Osteoblast (primary cell): Measurements from ENCODE around the gene MFSD2B. TPM values are rescaled to one million over a fixed set of nuclear protein-coding genes. Genes with fewer than 3 reads are reported as not detected.
"Not testable (repeated sequence)": the region's sequence is repeated elsewhere in the genome, so short reads cannot be mapped to it uniquely, and the experiment has no call there.

Experiments used
- DNase-seq: peaks from one replicate; pipeline ENCODE4 v3.0.0; 2011; ENCODE audit warnings: low spot score, mixed read lengths; ENCODE audit not compliant: insufficient read length; ENCODE audit errors: missing footprints
- H2AFZ ChIP-seq: 2 replicates; pipeline ENCODE4 v1.6.0; 2011; ENCODE audit warnings: mild to moderate bottlenecking, low read length
- H3K27ac ChIP-seq: 2 replicates; pipeline ENCODE4 v1.5.1; 2011; ENCODE audit warnings: mild to moderate bottlenecking, low read depth, low read length, moderate library complexity
- H3K27me3 ChIP-seq: 2 replicates; pipeline ENCODE4 v1.6.0; 2012; ENCODE audit warnings: mild to moderate bottlenecking, control low read depth, inconsistent platforms, low read length, moderate library complexity; ENCODE audit not compliant: insufficient read depth
- H3K36me3 ChIP-seq: 2 replicates; pipeline ENCODE4 v1.5.1; 2011; ENCODE audit warnings: mild to moderate bottlenecking, low read length, control low read depth, moderate library complexity; ENCODE audit not compliant: insufficient read depth
- H3K4me1 ChIP-seq: 2 replicates; pipeline ENCODE4 v1.5.1; 2011; ENCODE audit warnings: mild to moderate bottlenecking, low read length, control low read depth, moderate library complexity; ENCODE audit not compliant: insufficient read depth
- H3K4me2 ChIP-seq: 2 replicates; pipeline ENCODE4 v1.6.0; 2011; ENCODE audit warnings: mild to moderate bottlenecking, low read length; ENCODE audit not compliant: insufficient read depth
- H3K4me3 ChIP-seq: fragments of 200-600 bp; sonication (generic); 3 replicates; pipeline ENCODE4 v1.5.1; 2012; ENCODE audit warnings: mild to moderate bottlenecking, low read length, inconsistent platforms; ENCODE audit not compliant: insufficient read depth
- H3K79me2 ChIP-seq: 2 replicates; pipeline ENCODE4 v1.6.0; 2012; ENCODE audit warnings: mild to moderate bottlenecking, low read length, control low read depth, inconsistent platforms; ENCODE audit not compliant: insufficient read depth
- H3K9me3 ChIP-seq: 2 replicates; pipeline ENCODE4 v1.5.1; 2011; ENCODE audit warnings: low read depth, low read length, control low read depth
- H4K20me1 ChIP-seq: 2 replicates; pipeline ENCODE4 v1.6.0; 2012; ENCODE audit warnings: mild to moderate bottlenecking, low read length, control low read depth; ENCODE audit not compliant: insufficient read depth
- CTCF ChIP-seq: IDR thresholded peaks from 2 replicates; pipeline ENCODE4 v1.5.1; 2011; ENCODE audit warnings: mild to moderate bottlenecking, low read depth, low read length, moderate library complexity; ENCODE audit errors: extremely low read depth
- total RNA-seq: library from RNA; depleted of rRNA; stranded (reverse); fragments of >200 nt; gene quantifications from 2 replicates; pipeline ENCODE4 v1.2.3, GENCODE V29; 2012

Gene MFSD2B
- total RNA-seq, 1 donor: 0.36 TPM

- Histone ChIP-seq H3K27ac (no peak overlapping the region), H3K4me3 (no peak overlapping the region), H3K27me3 (no peaks in the 10 kb centered on the region), H4K20me1 (no peaks in the 10 kb centered on the region), H3K36me3 (peaks cover 22% of the 10 kb centered on the region), H3K79me2 (peaks cover 31% of the 10 kb centered on the region), H3K9me3 (no peaks in the 10 kb centered on the region), H2AFZ (no peak overlapping the region), H3K4me1 (no peaks in the 10 kb centered on the region), H3K4me2 (no peak overlapping the region)
- no peak for TF ChIP-seq CTCF
- no peak for DNase-seq
Measured at GRCh38 chr2:24040511-24040910, 30.6 kb downstream of the MFSD2B start.

- H3K36me3 ChIP-seq: peaks cover 12% of the 10 kb centered on the region
- H3K27ac ChIP-seq, H3K9me3 ChIP-seq, H3K27me3 ChIP-seq, DNase-seq, H4K20me1 ChIP-seq, H3K4me2 ChIP-seq, H3K4me3 ChIP-seq, H2AFZ ChIP-seq: not testable (repeated sequence)
- peaks cover 37% of the 10 kb centered on the region for H3K79me2 ChIP-seq
- peaks cover 13% of the 10 kb centered on the region for H3K4me1 ChIP-seq
Measured at GRCh38 chr2:24043133-24043532, 33.2 kb downstream of the MFSD2B start.

- Histone ChIP-seq H3K9me3 (no peaks in the 10 kb centered on the region), H3K27ac (peak overlapping the region; percentile 24), H3K4me2 (peak overlapping the region; percentile 97), H3K4me3 (peak overlapping the region; percentile 99), H2AFZ (peak overlapping the region; percentile 97), H3K36me3 (no peaks in the 10 kb centered on the region), H3K4me1 (peaks cover 20% of the 10 kb centered on the region), H3K27me3 (peaks cover 3% of the 10 kb centered on the region), H4K20me1 (no peaks in the 10 kb centered on the region), H3K79me2 (peaks cover 31% of the 10 kb centered on the region)
- no peak for DNase-seq
- TF ChIP-seq CTCF: no peak
Measured at GRCh38 chr2:24045511-24046508, 35.9 kb downstream of the MFSD2B start.

GRCh38 chr2:24046599-24046929 lies 36.7 kb downstream of the MFSD2B start:
- no peaks in the 10 kb centered on the region for H3K36me3 ChIP-seq
- H4K20me1 ChIP-seq: no peaks in the 10 kb centered on the region
- H3K27me3 ChIP-seq: peaks cover 3% of the 10 kb centered on the region
- H3K4me1 ChIP-seq: peaks cover 20% of the 10 kb centered on the region
- H3K27ac ChIP-seq: peak overlapping the region; percentile 53
- H3K79me2 ChIP-seq: peaks cover 27% of the 10 kb centered on the region
- peak; percentile 58 for DNase-seq
- TF ChIP-seq CTCF: no peak
- H3K9me3 ChIP-seq: no peaks in the 10 kb centered on the region
- H2AFZ ChIP-seq: peak overlapping the region; percentile 97
- peak overlapping the region; percentile 99 for H3K4me3 ChIP-seq
- H3K4me2 ChIP-seq: peak overlapping the region; percentile 97
